ENCODE measurements around the gene PSMD13.

PSMD13 gene

DNA sequence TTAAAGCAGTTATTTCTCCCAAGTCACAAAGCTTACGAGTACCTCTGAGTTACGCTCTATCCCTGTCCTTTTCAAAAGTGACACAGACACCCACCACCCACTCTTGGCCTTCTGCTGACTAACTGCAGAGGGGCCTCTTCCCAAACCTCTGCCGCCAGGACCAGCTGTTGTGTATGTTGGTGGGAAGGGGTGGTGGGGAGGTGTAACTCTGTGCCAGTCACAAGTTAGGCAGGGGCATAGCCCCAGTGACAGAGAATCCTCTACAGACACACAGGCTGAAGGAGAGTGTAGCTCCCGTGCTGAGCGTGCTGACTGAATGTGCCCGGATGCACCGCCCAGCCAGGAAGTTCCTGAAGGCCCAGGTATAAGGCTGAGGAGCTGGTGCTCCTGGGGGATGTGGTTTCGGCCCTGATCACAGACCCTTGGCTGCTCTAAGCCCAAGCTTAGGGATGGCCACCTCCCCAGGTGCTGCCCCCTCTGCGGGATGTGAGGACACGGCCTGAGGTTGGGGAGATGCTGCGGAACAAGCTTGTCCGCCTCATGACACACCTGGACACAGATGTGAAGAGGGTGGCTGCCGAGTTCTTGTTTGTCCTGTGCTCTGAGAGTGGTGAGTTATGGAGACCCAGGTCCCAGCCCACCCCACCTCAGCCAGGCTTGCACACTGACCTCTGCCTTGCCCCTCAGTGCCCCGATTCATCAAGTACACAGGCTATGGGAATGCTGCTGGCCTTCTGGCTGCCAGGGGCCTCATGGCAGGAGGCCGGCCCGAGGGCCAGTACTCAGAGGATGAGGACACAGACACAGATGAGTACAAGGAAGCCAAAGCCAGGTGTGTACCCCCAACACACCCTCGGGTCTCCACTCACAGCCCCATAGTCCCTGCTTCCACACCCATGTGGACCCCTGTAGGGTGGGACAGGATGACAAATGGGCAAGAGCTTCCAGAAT lies 24.4 kb upstream of the PSMD13 start:
- H3K4me3 ChIP-seq (replicated peaks; ENCODE audit: insufficient read depth, low read length), result no peak overlapping the region
- no peak for DNase-seq (ENCODE audit: low read depth in 1 of 2, low spot score in 1 of 2)
- TF ChIP-seq, protein P1, sequence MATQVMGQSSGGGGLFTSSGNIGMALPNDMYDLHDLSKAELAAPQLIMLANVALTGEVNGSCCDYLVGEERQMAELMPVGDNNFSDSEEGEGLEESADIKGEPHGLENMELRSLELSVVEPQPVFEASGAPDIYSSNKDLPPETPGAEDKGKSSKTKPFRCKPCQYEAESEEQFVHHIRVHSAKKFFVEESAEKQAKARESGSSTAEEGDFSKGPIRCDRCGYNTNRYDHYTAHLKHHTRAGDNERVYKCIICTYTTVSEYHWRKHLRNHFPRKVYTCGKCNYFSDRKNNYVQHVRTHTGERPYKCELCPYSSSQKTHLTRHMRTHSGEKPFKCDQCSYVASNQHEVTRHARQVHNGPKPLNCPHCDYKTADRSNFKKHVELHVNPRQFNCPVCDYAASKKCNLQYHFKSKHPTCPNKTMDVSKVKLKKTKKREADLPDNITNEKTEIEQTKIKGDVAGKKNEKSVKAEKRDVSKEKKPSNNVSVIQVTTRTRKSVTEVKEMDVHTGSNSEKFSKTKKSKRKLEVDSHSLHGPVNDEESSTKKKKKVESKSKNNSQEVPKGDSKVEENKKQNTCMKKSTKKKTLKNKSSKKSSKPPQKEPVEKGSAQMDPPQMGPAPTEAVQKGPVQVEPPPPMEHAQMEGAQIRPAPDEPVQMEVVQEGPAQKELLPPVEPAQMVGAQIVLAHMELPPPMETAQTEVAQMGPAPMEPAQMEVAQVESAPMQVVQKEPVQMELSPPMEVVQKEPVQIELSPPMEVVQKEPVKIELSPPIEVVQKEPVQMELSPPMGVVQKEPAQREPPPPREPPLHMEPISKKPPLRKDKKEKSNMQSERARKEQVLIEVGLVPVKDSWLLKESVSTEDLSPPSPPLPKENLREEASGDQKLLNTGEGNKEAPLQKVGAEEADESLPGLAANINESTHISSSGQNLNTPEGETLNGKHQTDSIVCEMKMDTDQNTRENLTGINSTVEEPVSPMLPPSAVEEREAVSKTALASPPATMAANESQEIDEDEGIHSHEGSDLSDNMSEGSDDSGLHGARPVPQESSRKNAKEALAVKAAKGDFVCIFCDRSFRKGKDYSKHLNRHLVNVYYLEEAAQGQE (IDR thresholded peaks at IDR 0.05; ENCODE audit: insufficient replicate concordance, low read depth), result no peak
- TF ChIP-seq POLR2AphosphoS5 (IDR thresholded peaks at IDR 0.05; ENCODE audit: low read depth) (no peak), GABPA (IDR thresholded peaks at IDR 0.05; ENCODE audit: low read depth) (no peak), SPI1 (IDR thresholded peaks at IDR 0.05; ENCODE audit: borderline replicate concordance, low read depth) (no peak)
- TF ChIP-seq, protein P2, sequence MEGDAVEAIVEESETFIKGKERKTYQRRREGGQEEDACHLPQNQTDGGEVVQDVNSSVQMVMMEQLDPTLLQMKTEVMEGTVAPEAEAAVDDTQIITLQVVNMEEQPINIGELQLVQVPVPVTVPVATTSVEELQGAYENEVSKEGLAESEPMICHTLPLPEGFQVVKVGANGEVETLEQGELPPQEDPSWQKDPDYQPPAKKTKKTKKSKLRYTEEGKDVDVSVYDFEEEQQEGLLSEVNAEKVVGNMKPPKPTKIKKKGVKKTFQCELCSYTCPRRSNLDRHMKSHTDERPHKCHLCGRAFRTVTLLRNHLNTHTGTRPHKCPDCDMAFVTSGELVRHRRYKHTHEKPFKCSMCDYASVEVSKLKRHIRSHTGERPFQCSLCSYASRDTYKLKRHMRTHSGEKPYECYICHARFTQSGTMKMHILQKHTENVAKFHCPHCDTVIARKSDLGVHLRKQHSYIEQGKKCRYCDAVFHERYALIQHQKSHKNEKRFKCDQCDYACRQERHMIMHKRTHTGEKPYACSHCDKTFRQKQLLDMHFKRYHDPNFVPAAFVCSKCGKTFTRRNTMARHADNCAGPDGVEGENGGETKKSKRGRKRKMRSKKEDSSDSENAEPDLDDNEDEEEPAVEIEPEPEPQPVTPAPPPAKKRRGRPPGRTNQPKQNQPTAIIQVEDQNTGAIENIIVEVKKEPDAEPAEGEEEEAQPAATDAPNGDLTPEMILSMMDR (IDR thresholded peaks at IDR 0.05; ENCODE audit: insufficient read depth, low read length), result no peak
- no peak overlapping the region for H3K27ac ChIP-seq (replicated peaks)
- H3K27me3 ChIP-seq (ENCODE audit: insufficient read depth, poor library complexity, severe bottlenecking), result no peaks in the 10 kb centered on the region

DNA sequence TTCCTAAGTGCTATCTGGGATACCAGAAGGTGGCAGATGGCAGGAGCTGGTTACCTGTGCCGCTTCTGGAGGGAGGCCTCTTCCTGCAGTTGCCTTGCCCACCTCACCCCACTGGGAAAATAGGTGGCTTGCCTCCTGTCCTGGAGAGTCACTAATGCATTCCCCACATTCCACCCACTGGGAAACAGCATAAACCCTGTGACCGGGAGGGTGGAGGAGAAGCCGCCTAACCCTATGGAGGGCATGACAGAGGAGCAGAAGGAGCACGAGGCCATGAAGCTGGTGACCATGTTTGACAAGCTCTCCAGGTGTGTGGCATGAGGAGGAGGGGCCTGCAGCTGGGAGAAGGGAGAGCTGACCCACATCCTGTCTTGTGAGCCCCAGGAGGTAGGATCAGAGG lies 23.7 kb upstream of the PSMD13 start:
- Histone ChIP-seq H3K27me3 (ENCODE audit: insufficient read depth, poor library complexity, severe bottlenecking) (no peaks in the 10 kb centered on the region), H3K4me3 (replicated peaks; ENCODE audit: insufficient read depth, low read length) (no peak overlapping the region), H3K27ac (replicated peaks) (no peak overlapping the region)
- DNase-seq (ENCODE audit: low read depth in 1 of 2, low spot score in 1 of 2), result no peak
- TF ChIP-seq GABPA (IDR thresholded peaks at IDR 0.05; ENCODE audit: low read depth) (no peak), SPI1 (IDR thresholded peaks at IDR 0.05; ENCODE audit: borderline replicate concordance, low read depth) (no peak), POLR2AphosphoS5 (IDR thresholded peaks at IDR 0.05; ENCODE audit: low read depth) (no peak)
- TF ChIP-seq, protein P2 (IDR thresholded peaks at IDR 0.05; ENCODE audit: insufficient read depth, low read length), result no peak
- TF ChIP-seq, protein P1 (IDR thresholded peaks at IDR 0.05; ENCODE audit: insufficient replicate concordance, low read depth), result no peak

DNA sequence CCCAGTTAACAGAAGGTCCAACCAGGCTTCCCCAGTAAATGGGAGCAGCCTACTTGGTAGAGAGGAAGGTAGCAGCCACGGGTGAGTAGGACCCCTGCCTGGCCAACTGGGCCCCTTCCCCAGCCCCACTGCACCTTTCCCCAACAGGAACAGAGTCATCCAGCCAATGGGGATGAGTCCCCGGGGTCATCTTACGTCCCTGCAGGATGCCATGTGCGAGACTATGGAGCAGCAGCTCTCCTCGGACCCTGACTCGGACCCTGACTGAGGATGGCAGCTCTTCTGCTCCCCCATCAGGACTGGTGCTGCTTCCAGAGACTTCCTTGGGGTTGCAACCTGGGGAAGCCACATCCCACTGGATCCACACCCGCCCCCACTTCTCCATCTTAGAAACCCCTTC lies 22.7 kb upstream of the PSMD13 start:
- Histone ChIP-seq H3K27ac (replicated peaks) (no peak overlapping the region), H3K4me3 (replicated peaks; ENCODE audit: insufficient read depth, low read length) (no peak overlapping the region), H3K27me3 (ENCODE audit: insufficient read depth, poor library complexity, severe bottlenecking) (no peaks in the 10 kb centered on the region)
- TF ChIP-seq, protein P1 (IDR thresholded peaks at IDR 0.05; ENCODE audit: insufficient replicate concordance, low read depth), result no peak
- no peak for TF ChIP-seq GABPA (IDR thresholded peaks at IDR 0.05; ENCODE audit: low read depth)
- TF ChIP-seq POLR2AphosphoS5 (IDR thresholded peaks at IDR 0.05; ENCODE audit: low read depth), result no peak
- TF ChIP-seq, protein P2 (IDR thresholded peaks at IDR 0.05; ENCODE audit: insufficient read depth, low read length), result no peak
- no peak for TF ChIP-seq SPI1 (IDR thresholded peaks at IDR 0.05; ENCODE audit: borderline replicate concordance, low read depth)
- DNase-seq (ENCODE audit: low read depth in 1 of 2, low spot score in 1 of 2), result no peak
